Stimulated activated CD4-positive, alpha-beta T cell treated with anti-CD3 and anti-CD28 coated beads, TNF-alpha, amount 100 ng/mL, for 24 hours (primary cell): ENCODE measurements around the gene TPBG.

ENCODE experiments used
- DNase-seq, 3 experiments: peaks; one replicate each; pipeline ENCODE4 v3.0.0-alpha.2; 2020; ENCODE audit warnings: low read depth in 3 of 3

The TPBG gene

DNA sequence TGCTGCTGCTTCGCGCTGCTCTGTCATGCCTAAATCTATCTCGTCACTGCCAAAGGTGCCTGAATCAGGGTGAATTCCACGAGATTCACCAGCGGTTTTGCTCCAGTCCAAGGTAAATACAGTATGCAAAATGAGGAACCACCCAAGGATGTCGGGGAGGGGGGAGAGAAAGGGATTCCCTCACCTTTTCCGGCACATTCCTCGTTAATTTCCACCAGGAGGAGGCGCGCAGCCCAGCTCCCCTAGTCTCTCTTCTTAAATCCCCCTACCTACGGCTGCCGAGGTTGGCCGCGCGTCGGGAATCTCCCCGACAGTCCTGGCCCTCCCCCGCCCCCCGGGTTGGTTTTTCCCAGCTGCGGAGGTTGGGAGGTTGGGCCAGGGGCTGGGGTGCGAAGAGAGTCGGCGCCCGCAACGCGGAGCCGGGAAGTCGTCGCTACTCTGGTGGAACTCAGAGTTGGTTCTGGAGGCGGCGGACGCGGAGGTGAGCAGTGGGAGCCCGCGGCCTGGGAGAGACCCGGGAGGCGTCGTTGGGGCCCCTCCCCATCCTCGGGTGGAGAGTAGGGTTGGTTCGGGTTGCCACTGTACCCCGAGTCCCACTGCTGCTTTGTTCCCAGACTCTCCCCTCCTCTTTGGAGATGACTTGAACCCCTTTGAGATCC, at the start of gene TPBG:
TSS of gene TPBG (plus strand) at position 390 of the 659 bp plus-strand sequence. CDS start 1,145 bp downstream, outside the sequence.
- DNase-seq, result no peak

GRCh38 chr6:82322386-82322785, 41.2 kb upstream of the TPBG start:
- no peak for DNase-seq

- no peak for DNase-seq
Measured at GRCh38 chr6:82329766-82330165, 33.9 kb upstream of the TPBG start.

- DNase-seq, result no peak
Measured at GRCh38 chr6:82330171-82330804, 33.3 kb upstream of the TPBG start.

DNA sequence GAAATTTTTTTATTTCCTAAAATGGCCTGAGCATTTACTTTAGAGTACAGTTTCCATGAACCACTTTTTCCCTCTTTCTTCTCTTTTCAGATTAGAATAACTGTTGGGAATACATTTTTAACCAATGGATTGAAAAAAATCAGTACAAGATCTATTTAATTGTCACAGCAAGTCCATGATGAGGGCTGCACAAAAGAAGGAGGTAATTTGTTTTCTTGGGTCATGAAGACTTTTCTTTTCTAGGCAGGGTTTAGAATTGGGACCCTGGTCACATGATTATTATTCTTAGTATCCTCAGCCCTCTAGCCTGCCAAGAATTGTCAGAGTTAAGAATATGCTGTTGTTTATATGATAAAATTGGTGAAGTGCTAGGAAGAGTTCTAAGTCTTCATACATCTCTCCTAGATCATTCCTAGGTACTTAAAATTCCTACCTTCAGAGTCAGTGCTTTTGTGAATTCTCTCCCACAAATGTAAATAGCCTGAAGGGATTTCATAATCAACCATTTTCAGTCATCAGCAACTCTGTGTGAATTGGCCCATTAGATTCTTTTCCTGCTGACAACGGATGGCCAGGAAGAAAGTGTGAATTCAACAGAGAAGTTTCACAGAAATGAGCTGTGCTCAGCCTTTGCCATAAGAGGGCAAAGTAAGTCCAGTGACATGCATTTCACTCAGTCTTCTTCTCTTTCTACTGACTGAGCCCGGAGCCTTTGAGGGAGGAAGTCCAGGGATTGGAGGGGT, 32.4 kb upstream of the TPBG start:
- no peak for DNase-seq

- no peak for DNase-seq
Measured at GRCh38 chr6:82333781-82334180, 29.8 kb upstream of the TPBG start.

GRCh38 chr6:82337688-82338257, 25.8 kb upstream of the TPBG start:
- DNase-seq, result no peak

DNA sequence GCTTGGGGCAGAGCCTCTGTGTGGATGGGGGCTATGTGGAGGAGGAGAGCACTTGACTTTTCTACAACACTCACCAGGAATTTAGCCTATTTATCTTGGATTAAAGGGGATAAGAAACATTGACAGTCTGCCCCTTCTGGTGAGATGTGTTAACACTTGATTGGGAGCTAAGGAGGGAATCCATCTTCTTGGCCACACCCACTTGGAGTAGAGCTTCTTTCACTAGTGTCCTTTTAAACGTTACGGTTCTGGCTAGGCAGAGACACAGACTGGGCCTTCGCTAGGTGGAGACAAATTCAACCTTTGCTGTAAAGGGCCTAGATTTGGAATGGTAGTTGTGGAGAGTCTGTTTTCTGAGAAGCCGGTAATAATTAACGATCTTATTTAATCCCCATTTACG, 15.5 kb upstream of the TPBG start:
- DNase-seq, result no peak

GRCh38 chr6:82353848-82354247, 9.8 kb upstream of the TPBG start:
- DNase-seq, result no peak

- no peak for DNase-seq
Measured at GRCh38 chr6:82360552-82360951, 3.1 kb upstream of the TPBG start.

- no peak for DNase-seq
Measured at GRCh38 chr6:82361631-82362030, 2.0 kb upstream of the TPBG start.

- DNase-seq, result no peak
Measured at GRCh38 chr6:82362144-82362543, 1.5 kb upstream of the TPBG start.

DNA sequence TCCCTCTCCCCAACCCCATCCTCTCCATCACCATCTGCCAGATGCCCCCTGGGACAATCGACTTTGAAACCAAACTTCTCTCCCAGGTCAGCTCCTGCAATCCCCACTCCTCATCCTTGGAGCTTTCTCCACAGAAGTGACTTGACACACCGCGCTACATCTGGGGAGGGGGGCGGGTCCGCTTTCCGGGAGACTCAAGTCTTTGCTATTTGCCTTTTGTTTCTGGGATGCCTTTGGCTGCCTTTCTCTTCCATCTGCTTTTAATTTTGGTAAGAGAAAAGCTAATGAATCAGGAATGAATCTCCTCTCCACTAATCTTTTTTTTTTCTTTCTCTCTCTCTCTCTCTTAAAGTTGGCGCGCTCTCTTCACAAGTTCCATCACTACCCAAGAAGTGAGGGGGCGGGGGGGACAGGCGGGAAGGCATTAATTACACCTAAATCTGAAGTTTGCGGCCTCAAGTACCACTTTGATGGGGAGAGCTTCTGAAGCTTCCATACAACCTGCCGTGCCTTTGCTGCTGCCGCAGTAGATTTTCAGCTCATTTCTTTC, 664 bp upstream of the TPBG start:
- DNase-seq, result no peak

- DNase-seq, result no peak
Measured at GRCh38 chr6:82364087-82365015, 734 bp downstream of the TPBG start.

DNA sequence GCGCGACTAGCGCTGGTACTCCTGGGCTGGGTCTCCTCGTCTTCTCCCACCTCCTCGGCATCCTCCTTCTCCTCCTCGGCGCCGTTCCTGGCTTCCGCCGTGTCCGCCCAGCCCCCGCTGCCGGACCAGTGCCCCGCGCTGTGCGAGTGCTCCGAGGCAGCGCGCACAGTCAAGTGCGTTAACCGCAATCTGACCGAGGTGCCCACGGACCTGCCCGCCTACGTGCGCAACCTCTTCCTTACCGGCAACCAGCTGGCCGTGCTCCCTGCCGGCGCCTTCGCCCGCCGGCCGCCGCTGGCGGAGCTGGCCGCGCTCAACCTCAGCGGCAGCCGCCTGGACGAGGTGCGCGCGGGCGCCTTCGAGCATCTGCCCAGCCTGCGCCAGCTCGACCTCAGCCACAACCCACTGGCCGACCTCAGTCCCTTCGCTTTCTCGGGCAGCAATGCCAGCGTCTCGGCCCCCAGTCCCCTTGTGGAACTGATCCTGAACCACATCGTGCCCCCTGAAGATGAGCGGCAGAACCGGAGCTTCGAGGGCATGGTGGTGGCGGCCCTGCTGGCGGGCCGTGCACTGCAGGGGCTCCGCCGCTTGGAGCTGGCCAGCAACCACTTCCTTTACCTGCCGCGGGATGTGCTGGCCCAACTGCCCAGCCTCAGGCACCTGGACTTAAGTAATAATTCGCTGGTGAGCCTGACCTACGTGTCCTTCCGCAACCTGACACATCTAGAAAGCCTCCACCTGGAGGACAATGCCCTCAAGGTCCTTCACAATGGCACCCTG, 1.6 kb downstream of the TPBG start:
- DNase-seq, result no peak

- no peak for DNase-seq
Measured at GRCh38 chr6:82367704-82368103, 4.1 kb downstream of the TPBG start.

DNA sequence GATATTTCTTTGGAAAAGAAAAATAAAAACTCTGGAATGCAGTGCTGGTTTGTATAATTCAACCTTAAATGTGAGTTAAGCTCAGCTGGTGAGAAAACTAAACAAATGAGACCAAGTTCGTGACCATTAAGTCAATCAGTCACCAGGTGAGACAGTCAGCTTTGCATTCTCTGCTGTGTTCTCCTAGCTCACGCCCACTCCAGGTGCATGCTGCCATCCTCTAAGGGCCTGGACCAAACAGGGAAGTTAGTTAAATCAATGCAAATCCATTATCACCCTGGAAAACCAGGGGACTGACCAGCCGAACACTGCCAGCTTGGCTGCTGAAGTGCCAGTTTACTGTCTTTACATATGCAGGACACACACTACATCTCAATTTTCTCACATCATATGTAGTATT, 7.2 kb downstream of the TPBG start:
- DNase-seq, result no peak

DNA sequence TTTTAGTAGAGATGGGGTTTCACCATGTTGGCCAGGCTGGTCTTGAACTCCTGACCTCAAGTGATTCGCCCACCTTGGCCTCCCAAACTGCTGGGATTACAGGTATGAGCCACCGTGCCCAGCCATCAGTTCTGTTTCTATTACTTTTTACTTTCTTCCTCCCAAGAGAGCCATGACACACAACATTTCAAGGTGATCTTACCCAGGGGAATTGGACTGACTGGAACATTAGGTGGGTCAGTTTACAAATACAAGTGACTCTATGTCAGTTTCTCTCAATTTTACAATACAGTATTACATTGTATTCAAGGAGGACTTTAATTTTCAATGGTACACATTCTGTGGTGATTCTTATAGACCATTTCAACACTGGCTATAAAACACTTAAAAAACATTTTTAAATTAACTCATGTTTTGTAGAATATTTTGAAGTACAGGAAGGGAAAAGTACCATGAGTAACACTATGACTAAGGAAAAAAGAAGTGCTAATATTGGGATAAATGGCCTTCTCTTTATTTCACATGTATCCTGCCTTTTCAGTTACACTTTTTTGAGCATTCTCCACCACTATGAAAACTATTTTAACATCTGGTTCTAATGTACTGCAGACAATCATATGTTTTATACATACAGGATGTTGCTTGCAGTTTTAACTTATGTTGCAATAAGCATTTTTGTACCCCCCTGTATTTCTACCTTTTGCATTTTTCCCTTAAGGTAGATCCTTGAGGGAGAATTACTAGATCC, 8.4 kb downstream of the TPBG start:
- no peak for DNase-seq

DNA sequence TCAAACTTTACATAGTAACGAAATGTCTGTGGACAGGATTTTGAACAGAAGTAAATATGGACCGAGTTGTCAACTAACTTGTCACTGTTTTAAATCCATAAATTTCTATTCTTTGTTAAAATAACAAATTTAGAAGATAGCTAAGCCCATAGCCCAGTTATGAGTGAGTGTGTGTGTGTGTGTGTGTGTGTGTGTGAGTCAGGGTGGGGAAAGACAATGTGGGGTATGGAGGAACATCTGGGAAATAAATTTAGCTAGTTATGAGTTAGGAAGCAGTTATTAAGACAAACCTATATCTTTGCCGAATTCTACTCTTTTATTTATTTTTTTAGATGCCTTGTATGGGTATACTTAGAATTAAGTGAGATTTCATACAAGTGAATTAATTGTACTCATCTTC, 9.0 kb downstream of the TPBG start:
- no peak for DNase-seq

DNA sequence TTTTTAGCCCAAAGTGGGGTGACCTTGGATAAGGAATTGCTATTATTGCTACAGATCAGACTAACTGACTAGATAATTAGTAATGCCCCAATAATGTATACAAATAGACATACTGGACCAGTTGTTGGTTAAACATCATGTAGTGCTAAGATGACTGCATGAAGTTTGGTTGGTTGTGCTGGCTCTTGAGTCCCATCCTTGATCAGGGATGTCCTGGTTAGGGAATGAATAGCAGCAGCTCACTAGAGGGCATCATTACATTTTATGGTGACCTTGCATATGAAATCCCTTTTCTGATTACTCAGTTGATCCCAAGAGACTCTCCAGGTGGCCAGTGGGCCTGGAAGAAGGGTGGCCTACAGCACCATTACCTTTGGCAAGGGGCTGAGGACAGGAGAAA, 10.9 kb downstream of the TPBG start:
- DNase-seq, result no peak
